Tibial artery (tissue), 4 donors: ENCODE results near the gene FXYD1.

Experiments used
- DNase-seq, 2 donors: peaks; one replicate each; pipeline ENCODE4 v3.0.0-alpha.2; 2019
- H3K27ac ChIP-seq, 2 donors: fragments of 200-600 bp; sonication (generic) in 1 of 2; 1 replicate in 1 of 2; 2 replicates in 1 of 2; pipeline ENCODE4 v1.5.1; 2018 to 2019; ENCODE audit warnings: mild to moderate bottlenecking in 1 of 2
- H3K27me3 ChIP-seq, 2 donors: fragments of 200-600 bp; sonication (generic) in 1 of 2; one replicate each; pipeline versions ENCODE4 v1.5.1 to v1.6.0; 2016 to 2019
- H3K36me3 ChIP-seq, 3 donors: fragments of 200-600 bp; sonication (generic) in 2 of 3; one replicate each; pipeline ENCODE4 v1.5.1; 2016 to 2019; ENCODE audit warnings: mild to moderate bottlenecking in 2 of 3
- H3K4me1 ChIP-seq, 4 donors: fragments of 200-600 bp; sonication (generic) in 2 of 4; 1 replicate in 3 of 4; 2 replicates in 1 of 4; pipeline ENCODE4 v1.5.1; 2016 to 2019
- H3K4me3 ChIP-seq, 2 donors: fragments of 200-600 bp; sonication (generic) in 1 of 2; 1 replicate in 1 of 2; 2 replicates in 1 of 2; pipeline ENCODE4 v1.5.1; 2018 to 2019; ENCODE audit warnings: mild to moderate bottlenecking in 2 of 2
- H3K9me3 ChIP-seq, 3 donors: fragments of 200-600 bp; sonication (generic) in 1 of 3; one replicate each; pipeline ENCODE4 v1.5.1; 2016 to 2019
- intact Hi-C: fragments of 100-400 bp; cut with DNase I; formaldehyde crosslinking; loops from one replicate; pipeline ENCODE4 v1.15.0; 2023; ENCODE audit warnings: low total_unique reads
- TF ChIP-seq, protein P1 (sequence below), 2 experiments: fragments of 200-600 bp in 1 of 2; fragments of 450-650 bp in 1 of 2; IDR thresholded peaks; one replicate each; pipeline ENCODE4 v1.5.1; 2017 to 2019; ENCODE audit warnings: antibody characterized with exemption in 2 of 2, mild to moderate bottlenecking in 1 of 2, moderate library complexity in 1 of 2

Gene FXYD1

GRCh38 chr19:35109395-35110112 is 29.1 kb upstream of the FXYD1 start:
- Histone ChIP-seq H3K27me3 (peaks cover 0 to 10% of the 10 kb centered on the region in 2 donors), H3K4me1 (peaks cover 0 to 5% (median 3%) of the 10 kb centered on the region in 4 donors), H3K4me3 (no peak overlapping the region), H3K9me3 (no peaks in the 10 kb centered on the region), H3K36me3 (no peaks in the 10 kb centered on the region), H3K27ac (no peak overlapping the region)
- DNase-seq: no peak
- intact Hi-C loops: no loop called here
- TF ChIP-seq, protein P1, sequence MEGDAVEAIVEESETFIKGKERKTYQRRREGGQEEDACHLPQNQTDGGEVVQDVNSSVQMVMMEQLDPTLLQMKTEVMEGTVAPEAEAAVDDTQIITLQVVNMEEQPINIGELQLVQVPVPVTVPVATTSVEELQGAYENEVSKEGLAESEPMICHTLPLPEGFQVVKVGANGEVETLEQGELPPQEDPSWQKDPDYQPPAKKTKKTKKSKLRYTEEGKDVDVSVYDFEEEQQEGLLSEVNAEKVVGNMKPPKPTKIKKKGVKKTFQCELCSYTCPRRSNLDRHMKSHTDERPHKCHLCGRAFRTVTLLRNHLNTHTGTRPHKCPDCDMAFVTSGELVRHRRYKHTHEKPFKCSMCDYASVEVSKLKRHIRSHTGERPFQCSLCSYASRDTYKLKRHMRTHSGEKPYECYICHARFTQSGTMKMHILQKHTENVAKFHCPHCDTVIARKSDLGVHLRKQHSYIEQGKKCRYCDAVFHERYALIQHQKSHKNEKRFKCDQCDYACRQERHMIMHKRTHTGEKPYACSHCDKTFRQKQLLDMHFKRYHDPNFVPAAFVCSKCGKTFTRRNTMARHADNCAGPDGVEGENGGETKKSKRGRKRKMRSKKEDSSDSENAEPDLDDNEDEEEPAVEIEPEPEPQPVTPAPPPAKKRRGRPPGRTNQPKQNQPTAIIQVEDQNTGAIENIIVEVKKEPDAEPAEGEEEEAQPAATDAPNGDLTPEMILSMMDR (IDR thresholded peaks at IDR 0.05): no peak

- H3K9me3 ChIP-seq: no peaks in the 10 kb centered on the region
- H3K27me3 ChIP-seq: peaks cover 0 to 10% of the 10 kb centered on the region in 2 donors
- peaks cover 0 to 15% (median 10%) of the 10 kb centered on the region in 4 donors for H3K4me1 ChIP-seq
- TF ChIP-seq, protein P1 (IDR thresholded peaks at IDR 0.05): no peak
- no peak for DNase-seq
- intact Hi-C loops: no loop called here
- no peak overlapping the region for H3K27ac ChIP-seq
- H3K36me3 ChIP-seq: no peaks in the 10 kb centered on the region
- no peak overlapping the region for H3K4me3 ChIP-seq
These were observed 27.6 kb upstream of the FXYD1 start for GRCh38 chr19:35110974-35111373.

- Histone ChIP-seq H3K27me3 (peaks cover 0 to 10% of the 10 kb centered on the region in 2 donors), H3K27ac (no peak overlapping the region), H3K4me1 (peaks cover 0 to 15% (median 10%) of the 10 kb centered on the region in 4 donors), H3K9me3 (no peaks in the 10 kb centered on the region), H3K36me3 (no peaks in the 10 kb centered on the region), H3K4me3 (no peak overlapping the region)
- TF ChIP-seq, protein P1 (IDR thresholded peaks at IDR 0.05): no peak
- intact Hi-C loops: no loop called here
- DNase-seq: no peak
These were observed 25.5 kb upstream of the FXYD1 start for GRCh38 chr19:35112995-35113688.

DNA sequence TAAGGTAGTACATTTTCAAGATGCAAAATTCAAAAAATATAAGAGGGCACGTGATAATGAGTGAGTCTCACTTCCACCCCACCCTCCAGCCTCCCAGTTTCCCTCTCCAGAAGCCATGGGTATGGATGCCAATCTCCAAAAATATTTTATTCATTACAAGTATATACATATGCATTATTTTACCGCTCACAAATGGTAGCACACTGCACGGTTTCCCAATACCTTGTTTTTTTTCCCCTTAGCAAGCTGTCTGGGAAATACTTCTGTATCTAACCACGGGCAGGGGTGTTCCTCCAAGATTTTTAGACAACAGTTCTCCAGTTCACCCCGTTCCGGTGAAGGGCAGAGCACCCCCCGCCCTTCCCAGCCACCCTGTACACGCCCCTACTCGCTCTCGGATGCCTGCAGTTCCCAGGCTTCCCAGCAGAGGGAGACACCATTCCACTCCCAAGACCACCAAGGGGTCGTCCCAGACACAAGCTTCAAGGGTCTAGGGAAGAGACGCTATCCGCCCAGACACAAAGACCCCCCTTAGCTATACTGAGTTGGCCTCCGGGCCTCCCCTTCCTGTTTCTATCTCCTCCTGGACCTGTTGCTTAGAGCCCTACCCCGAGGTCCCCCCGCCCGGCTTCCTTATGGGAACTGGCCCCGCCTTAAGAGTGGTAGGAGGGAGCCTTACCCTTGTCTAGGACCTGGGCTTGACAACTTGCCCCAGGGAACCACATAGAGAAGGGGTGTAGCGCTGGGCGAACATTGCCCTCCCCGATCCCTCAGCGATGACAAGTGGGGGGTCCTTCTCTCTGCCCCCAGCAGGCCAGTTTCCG is 24.1 kb upstream of the FXYD1 start:
- TF ChIP-seq, protein P1 (IDR thresholded peaks at IDR 0.05): peak; percentile 96 to 99
- H3K4me1 ChIP-seq: peaks cover 0 to 15% (median 10%) of the 10 kb centered on the region in 4 donors
- H3K27ac ChIP-seq: peak overlapping the region; percentile 29 to 55
- intact Hi-C loops: loop anchor here (2.0 kb wide), 1 partner anchor 20 kb away; the partner anchor contains the start of gene LGI4
- H3K9me3 ChIP-seq: no peaks in the 10 kb centered on the region
- H3K4me3 ChIP-seq: peak overlapping the region; percentile 13 to 50
- peaks cover 0 to 4% of the 10 kb centered on the region in 2 donors for H3K27me3 ChIP-seq
- DNase-seq: peak; percentile 68 to 82
- H3K36me3 ChIP-seq: no peaks in the 10 kb centered on the region

- H3K27me3 ChIP-seq: no peaks in the 10 kb centered on the region
These were observed 23.3 kb upstream of the FXYD1 start, which contains the start of gene FXYD3 for GRCh38 chr19:35115177-35115951. Gene FXYD3 (plus strand): TSS chr19:35115823. CDS start chr19:35119377, 3,554 bp downstream.

More at GRCh38 chr19:35115177-35115951, 23.3 kb upstream of the FXYD1 start, which contains the start of gene FXYD3:
- Histone ChIP-seq H3K27ac (peak within 1 kb of the TSS; percentile 29 to 55), H3K4me1 (peaks cover 0 to 23% (median 10%) of the 10 kb centered on the region in 4 donors), H3K36me3 (no peaks in the 10 kb centered on the region), H3K9me3 (no peaks in the 10 kb centered on the region), H3K4me3 (peak within 1 kb of the TSS; percentile 13 to 50)
- TF ChIP-seq, protein P1 (IDR thresholded peaks at IDR 0.05): no peak
- intact Hi-C loops: loop anchor here (2.0 kb wide), 1 partner anchor 19 kb away; the partner anchor contains the start of gene LGI4
- no peak for DNase-seq
